Endothelial cell of umbilical vein (primary cell): ENCODE measurements around the gene UBL7. TPM values are rescaled to one million over a fixed set of nuclear protein-coding genes. Genes with fewer than 3 reads are reported as not detected.

ENCODE experiments used
- BruUV-seq: library from RNA; stranded (reverse); fragments of 400-500 nt; replicated peaks from 2 replicates; lab custom pipeline; 2021; lab: Mats Ljungman, UMichigan
- CTCF ChIA-PET: fragments of 300-600, 350-600 bp; sonication (Branson Sonifier 250); formaldehyde crosslinking; loops from one replicate; lab custom pipeline; 2021; ENCODE audit warnings: antibody characterized with exemption, inconsistent platforms; lab: Charles Lee
- POLR2A ChIA-PET: fragments of 300-600, 350-600 bp; sonication (Branson Sonifier 250); formaldehyde crosslinking; loops from one replicate; lab custom pipeline; 2021; ENCODE audit warnings: antibody characterized with exemption, inconsistent platforms; lab: Charles Lee
- DNase-seq: peaks from one replicate; pipeline ENCODE4 v3.0.0-alpha.2; 2011; ENCODE audit warnings: low read depth, low spot score
- FAIRE-seq: peaks from 2 replicates; lab custom pipeline; 2011; peaks lifted over from hg19 to GRCh38; lab: Jason Lieb, UNC
- H2AFZ ChIP-seq: 2 replicates; pipeline ENCODE4 v1.6.0; 2012; ENCODE audit warnings: low read depth, low read length, control low read depth, inconsistent platforms
- H3K27ac ChIP-seq: 2 replicates; pipeline ENCODE4 v1.5.1; 2011; ENCODE audit warnings: low read depth, mild to moderate bottlenecking, control low read depth, low read length, moderate library complexity; ENCODE audit not compliant: insufficient read depth
- H3K27me3 ChIP-seq, 2 experiments: 2 replicates each; pipeline versions ENCODE4 v1.6.0 to v1.6.1; 2011; ENCODE audit warnings: low read length in 2 of 2, mixed read lengths in 1 of 2; ENCODE audit not compliant: control insufficient read depth in 2 of 2, insufficient read depth in 2 of 2
- H3K36me3 ChIP-seq, 2 experiments: 2 replicates in 1 of 2; 3 replicates in 1 of 2; pipeline ENCODE4 v1.5.1; 2011; ENCODE audit warnings: low read length in 2 of 2, mild to moderate bottlenecking in 1 of 2, moderate library complexity in 1 of 2; ENCODE audit not compliant: control insufficient read depth in 2 of 2, insufficient read depth in 2 of 2; ENCODE audit errors: extremely low read depth in 1 of 2
- H3K4me1 ChIP-seq: 3 replicates; pipeline ENCODE4 v1.5.1; 2011; ENCODE audit warnings: mild to moderate bottlenecking, low read length; ENCODE audit not compliant: control insufficient read depth, insufficient read depth; ENCODE audit errors: extremely low read depth
- H3K4me2 ChIP-seq: 2 replicates; pipeline ENCODE4 v1.6.1; 2011; ENCODE audit warnings: low read length, control low read depth, mixed read lengths; ENCODE audit not compliant: insufficient read depth
- H3K4me3 ChIP-seq, 3 experiments: fragments of 200-600 bp in 1 of 3; sonication (generic), shearing (Covaris generic) in 1 of 3; replicated peaks in 1 of 3; 2 replicates each; pipeline ENCODE4 v1.5.1; 2011 to 2016; ENCODE audit warnings: control low read depth in 3 of 3, low read length in 3 of 3, mild to moderate bottlenecking in 2 of 3, inconsistent platforms in 1 of 3, low read depth in 1 of 3, moderate library complexity in 1 of 3; ENCODE audit not compliant: insufficient read depth in 1 of 3
- H3K79me2 ChIP-seq: 2 replicates; pipeline ENCODE4 v1.6.0; 2012; ENCODE audit warnings: low read length, inconsistent platforms; ENCODE audit not compliant: control insufficient read depth, insufficient read depth
- H3K9ac ChIP-seq: replicated peaks from 2 replicates; pipeline ENCODE3; 2011; ENCODE audit warnings: low read length, control low read depth; ENCODE audit not compliant: insufficient read depth; ENCODE audit errors: extremely low read depth
- H3K9me1 ChIP-seq: replicated peaks from 3 replicates; pipeline ENCODE4 v1.6.0; 2011; ENCODE audit warnings: mild to moderate bottlenecking, low read length; ENCODE audit not compliant: control insufficient read depth, insufficient read depth; ENCODE audit errors: extremely low read depth
- H3K9me3 ChIP-seq: replicated peaks from 2 replicates; pipeline ENCODE4 v1.5.1; 2012; ENCODE audit warnings: low read length, inconsistent platforms; ENCODE audit not compliant: control insufficient read depth, insufficient read depth
- H4K20me1 ChIP-seq: replicated peaks from 2 replicates; pipeline ENCODE3; 2011; ENCODE audit warnings: mild to moderate bottlenecking, low read length; ENCODE audit not compliant: control insufficient read depth, insufficient read depth; ENCODE audit errors: extremely low read depth
- CTCF ChIP-seq, 2 donors: IDR thresholded peaks; 1 replicate in 1 of 2; 2 replicates in 1 of 2; pipeline ENCODE4 v1.5.1; 2011; ENCODE audit warnings: low read length in 2 of 2, mild to moderate bottlenecking in 2 of 2, moderate library complexity in 2 of 2, control low read depth in 1 of 2, inconsistent platforms in 1 of 2, low read depth in 1 of 2; ENCODE audit not compliant: insufficient read depth in 1 of 2; ENCODE audit errors: extremely low read depth in 1 of 2
- EZH2 ChIP-seq: IDR thresholded peaks from 2 replicates; pipeline ENCODE4 v1.6.1; 2012; ENCODE audit warnings: borderline replicate concordance, low read depth, mild to moderate bottlenecking, moderate library complexity, low read length, inconsistent platforms; ENCODE audit not compliant: severe bottlenecking
- FOS ChIP-seq: IDR thresholded peaks from 2 replicates; pipeline ENCODE4 v1.6.1; 2011; ENCODE audit warnings: mild to moderate bottlenecking, low read length, moderate library complexity, borderline replicate concordance; ENCODE audit not compliant: insufficient read depth
- GATA2 ChIP-seq: IDR thresholded peaks from 2 replicates; pipeline ENCODE4 v1.7.0; 2011; ENCODE audit warnings: low read depth, mild to moderate bottlenecking, moderate library complexity, mixed read lengths, low read length; ENCODE audit not compliant: insufficient read length, insufficient read depth
- JUN ChIP-seq: IDR thresholded peaks from 2 replicates; pipeline ENCODE4 v1.6.1; 2011; ENCODE audit warnings: borderline replicate concordance, low read depth; ENCODE audit not compliant: insufficient read length, insufficient read depth
- MAX ChIP-seq: IDR thresholded peaks from 2 replicates; pipeline ENCODE4 v1.6.1; 2011; ENCODE audit not compliant: insufficient read depth, insufficient read length
- MYC ChIP-seq: IDR thresholded peaks from one replicate; pipeline ENCODE4 v1.6.1; 2011; ENCODE audit warnings: mild to moderate bottlenecking, low read depth, low read length
- POLR2A ChIP-seq: IDR thresholded peaks from 2 replicates; pipeline ENCODE4 v1.6.1; 2012; ENCODE audit warnings: low read depth, mild to moderate bottlenecking, control low read depth, low read length
- POLR2AphosphoS5 ChIP-seq: IDR thresholded peaks from 2 replicates; pipeline ENCODE4 v1.6.1; 2012; ENCODE audit warnings: low read depth, mild to moderate bottlenecking, control low read depth, low read length, moderate library complexity; ENCODE audit not compliant: insufficient read depth
- dilution Hi-C: fragments of 300-500 bp; cut with MboI; formaldehyde crosslinking; loops from one replicate; pipeline ENCODE4 v1.15.0; 2019; ENCODE audit warnings: low sequenced_read_pairs; ENCODE audit not compliant: extremely low pct_ligation_motif_present
- intact Hi-C: fragments of 100-400 bp; cut with micrococcal nuclease; formaldehyde crosslinking; loops from one replicate; pipeline ENCODE4 v1.10.0; 2022
- polyA plus RNA-seq, 4 experiments: library from polyadenylated mRNA; depleted of rRNA in 3 of 4; stranded (reverse) in 3 of 4; unstranded in 1 of 4; fragments of >200 nt; gene quantifications; 2 replicates each; pipeline versions ENCODE4 v1.2.1 to v1.2.3, GENCODE V29; 2011 to 2012; ENCODE audit warnings: missing spikeins in 1 of 4
- total RNA-seq: library from RNA; stranded (reverse); gene quantifications from 2 replicates; pipeline ENCODE4 v1.2.3, GENCODE V29; 2021

Gene UBL7
- total and polyA plus RNA-seq, 2 donors (not counting 3 experiments of a cell fraction or from before 2014, with no cell fraction given) = 32.8 to 90.4 TPM

- FAIRE-seq = peak; percentile 86
- peaks cover 0 to 17% of the 10 kb centered on the region in 2 experiments for H3K36me3 ChIP-seq
- H3K79me2 ChIP-seq = no peaks in the 10 kb centered on the region
- intact Hi-C loops = no loop called here
- peak; percentile 65 for DNase-seq
- H3K9ac ChIP-seq = no peak overlapping the region
- H3K4me2 ChIP-seq = no peak overlapping the region
- H2AFZ ChIP-seq = no peak overlapping the region
- dilution Hi-C loops = no loop called here
- TF ChIP-seq MYC = no peak
- no peak for TF ChIP-seq FOS
- TF ChIP-seq GATA2 = no peak
- TF ChIP-seq POLR2AphosphoS5 = no peak
- TF ChIP-seq CTCF (IDR thresholded peaks at IDR 0.05; ENCODE audit: extremely low read depth in 1 of 2, insufficient read depth in 1 of 2, low read depth in 1 of 2, low read length in 2 of 2) = no peak
- TF ChIP-seq EZH2 = no peak
- TF ChIP-seq JUN = no peak
- TF ChIP-seq MAX = no peak
- TF ChIP-seq POLR2A = no peak
- H4K20me1 ChIP-seq = no peaks in the 10 kb centered on the region
- no TSS peak for BruUV-seq
- H3K9me3 ChIP-seq = no peaks in the 10 kb centered on the region
- ChIA-PET CTCF (interaction anchor here (1.2 to 9.0 kb wide), 3 partner anchors 16 to 60 kb away, joined by 3 to 313 read pairs (median 6); partner anchors contain the start of gene UBL7), POLR2A (no interaction called here)
- no peak overlapping the region for H3K4me3 ChIP-seq
- H3K27ac ChIP-seq = no peak overlapping the region
- H3K4me1 ChIP-seq = peaks cover 11% of the 10 kb centered on the region
- no peaks in the 10 kb centered on the region for H3K27me3 ChIP-seq
- no peaks in the 10 kb centered on the region for H3K9me1 ChIP-seq
Observed at GRCh38 chr15:74444106-74445062, 16.6 kb downstream of the UBL7 start.
